Activated naive CD4-positive, alpha-beta T cell (primary cell): ENCODE data around the gene ARRDC4.
"Not testable (repeated sequence)": the region's sequence is repeated elsewhere in the genome, so short reads cannot be mapped to it uniquely, and the experiment has no call there.

Experiments used
- DNase-seq, 4 experiments: peaks; one replicate each; lab custom pipeline; 2025; lab: John Stamatoyannopoulos, UW

The ARRDC4 gene

GRCh38 chr15:97966246-97966645 lies 5.7 kb downstream of the ARRDC4 start:
- DNase-seq = no peak

GRCh38 chr15:97966924-97967620 lies 6.6 kb downstream of the ARRDC4 start:
- no peak for DNase-seq

- no peak for DNase-seq
Measured at GRCh38 chr15:97967881-97968280, 7.4 kb downstream of the ARRDC4 start.

- DNase-seq = no peak
Measured at GRCh38 chr15:97968380-97968779, 7.9 kb downstream of the ARRDC4 start.

GRCh38 chr15:97972366-97972765 lies 11.9 kb downstream of the ARRDC4 start:
- no peak for DNase-seq

GRCh38 chr15:97976129-97976528 lies 15.6 kb downstream of the ARRDC4 start:
- no peak for DNase-seq

GRCh38 chr15:97976766-97977503 lies 16.4 kb downstream of the ARRDC4 start:
- no peak for DNase-seq

- DNase-seq = no peak
Measured at GRCh38 chr15:97977734-97978133, 17.2 kb downstream of the ARRDC4 start.

- DNase-seq = no peak
Measured at GRCh38 chr15:97978401-97979139, 18.1 kb downstream of the ARRDC4 start.

GRCh38 chr15:97979140-97979520 lies 18.6 kb downstream of the ARRDC4 start:
- no peak for DNase-seq

- no peak for DNase-seq
Measured at GRCh38 chr15:97981058-97981457, 20.6 kb downstream of the ARRDC4 start.

- no peak for DNase-seq
Measured at GRCh38 chr15:97981758-97982157, 21.3 kb downstream of the ARRDC4 start.

GRCh38 chr15:97984157-97984556 lies 23.7 kb downstream of the ARRDC4 start:
- DNase-seq = no peak

- not testable (repeated sequence) for DNase-seq
Measured at GRCh38 chr15:97985979-97986378, 25.5 kb downstream of the ARRDC4 start.

GRCh38 chr15:97986781-97987180 lies 26.3 kb downstream of the ARRDC4 start:
- no peak for DNase-seq

- no peak for DNase-seq
Measured at GRCh38 chr15:97989299-97989698, 28.8 kb downstream of the ARRDC4 start.

- no peak for DNase-seq
Measured at GRCh38 chr15:97991972-97992541, 31.6 kb downstream of the ARRDC4 start.

GRCh38 chr15:97992823-97993222 lies 32.3 kb downstream of the ARRDC4 start:
- no peak for DNase-seq

GRCh38 chr15:97993310-97993738 lies 32.8 kb downstream of the ARRDC4 start:
- DNase-seq = no peak

GRCh38 chr15:97994236-97994635 lies 33.7 kb downstream of the ARRDC4 start:
- DNase-seq = no peak

- DNase-seq = no peak
Measured at GRCh38 chr15:97995192-97995591, 34.7 kb downstream of the ARRDC4 start.

GRCh38 chr15:97995881-97996603 lies 35.5 kb downstream of the ARRDC4 start:
- DNase-seq = no peak
